TTC549 (cell line): Measurements from ENCODE around the gene MYO1E.

Source experiments
- FAIRE-seq: peaks from 2 replicates; lab custom pipeline; 2012; peaks lifted over from hg19 to GRCh38; lab: Jason Lieb, UNC

The MYO1E gene

DNA sequence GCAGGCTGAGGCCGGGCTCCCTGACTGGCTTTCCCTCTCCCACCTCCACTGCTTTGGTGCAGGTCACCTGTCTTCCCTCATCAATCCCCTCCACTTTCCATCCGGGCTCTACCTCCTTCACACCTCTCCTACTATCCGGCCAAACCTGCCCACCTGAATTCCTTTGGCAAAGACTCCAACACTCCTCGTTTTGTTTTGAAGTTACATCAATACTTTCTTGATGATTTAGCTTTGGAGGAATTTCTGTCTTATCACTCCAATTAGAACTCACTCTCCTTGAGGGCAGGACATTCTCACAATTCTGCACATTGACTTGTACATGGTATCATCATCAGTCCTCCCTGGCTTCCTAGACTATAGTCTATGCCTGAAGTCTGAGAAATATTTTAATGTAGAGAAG is 145.7 kb downstream of the MYO1E start:
- FAIRE-seq = no peak

DNA sequence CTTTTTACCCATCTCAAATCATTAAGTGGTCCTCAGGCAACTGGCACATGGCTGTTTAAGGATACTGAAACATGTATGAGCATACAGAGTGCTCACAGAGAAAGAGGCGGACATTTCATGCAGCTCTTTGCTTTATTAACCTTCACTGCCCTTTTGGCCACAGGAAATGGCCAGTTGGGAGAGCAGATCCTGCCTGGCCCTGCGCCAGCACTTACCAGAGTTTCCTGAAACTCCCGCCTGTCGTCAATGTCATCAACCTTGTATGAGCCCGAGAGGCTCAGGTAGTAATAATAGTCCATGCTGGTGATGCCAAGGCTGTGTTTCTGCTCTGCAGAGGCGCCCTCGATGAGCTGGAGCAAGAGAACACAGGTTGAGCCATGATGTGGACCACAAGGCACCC is 148.2 kb downstream of the MYO1E start:
- no peak for FAIRE-seq

DNA sequence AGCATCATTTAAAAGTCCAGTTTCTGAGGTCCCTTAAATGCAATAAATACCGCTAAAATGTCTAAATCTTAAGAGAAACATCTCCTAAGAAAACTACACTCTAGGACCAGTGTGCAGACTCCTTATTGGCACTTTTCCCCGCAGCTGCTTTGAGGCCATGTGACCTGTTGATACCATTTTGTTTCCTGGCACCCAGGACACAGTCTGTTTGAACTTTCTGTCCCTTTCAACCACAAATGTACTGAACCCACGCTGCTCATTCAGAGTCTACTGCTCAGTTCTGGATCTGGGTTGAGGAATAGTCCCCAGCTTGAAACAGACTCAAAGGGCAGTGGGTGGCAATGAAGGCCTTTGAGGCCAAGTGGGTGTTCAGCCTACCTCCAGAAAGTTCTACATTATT is 148.9 kb downstream of the MYO1E start:
- no peak for FAIRE-seq

DNA sequence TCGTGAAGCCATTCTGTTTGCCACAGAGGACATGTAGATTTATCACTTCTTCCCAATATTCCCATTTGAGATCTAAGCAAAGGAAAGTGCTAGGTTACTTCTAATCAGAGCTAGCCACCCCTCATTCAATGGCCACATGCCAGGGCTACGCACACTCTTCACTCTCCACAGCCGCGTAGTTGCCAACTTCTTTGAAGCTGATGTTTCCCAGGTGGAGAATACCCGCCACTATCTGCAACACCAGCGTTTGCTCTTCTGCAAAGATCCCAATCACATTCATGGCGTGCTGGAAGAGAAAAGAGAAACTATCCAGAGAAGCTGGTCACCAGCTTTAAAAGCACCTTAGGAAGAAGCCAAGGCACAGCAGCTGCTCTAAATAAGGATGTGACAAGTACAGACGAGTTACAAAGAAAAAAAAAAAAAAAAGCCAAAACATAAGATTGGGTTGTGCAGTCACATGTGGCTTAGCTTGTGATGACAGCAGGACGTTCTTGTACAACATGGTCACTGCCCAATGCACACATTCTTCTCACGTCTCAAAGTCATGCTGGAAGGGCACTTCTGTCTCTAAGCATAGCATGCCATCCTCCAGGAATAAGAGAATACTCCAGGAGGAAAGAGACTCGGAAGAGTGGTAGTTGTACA is 149.6 kb downstream of the MYO1E start:
- FAIRE-seq = no peak

DNA sequence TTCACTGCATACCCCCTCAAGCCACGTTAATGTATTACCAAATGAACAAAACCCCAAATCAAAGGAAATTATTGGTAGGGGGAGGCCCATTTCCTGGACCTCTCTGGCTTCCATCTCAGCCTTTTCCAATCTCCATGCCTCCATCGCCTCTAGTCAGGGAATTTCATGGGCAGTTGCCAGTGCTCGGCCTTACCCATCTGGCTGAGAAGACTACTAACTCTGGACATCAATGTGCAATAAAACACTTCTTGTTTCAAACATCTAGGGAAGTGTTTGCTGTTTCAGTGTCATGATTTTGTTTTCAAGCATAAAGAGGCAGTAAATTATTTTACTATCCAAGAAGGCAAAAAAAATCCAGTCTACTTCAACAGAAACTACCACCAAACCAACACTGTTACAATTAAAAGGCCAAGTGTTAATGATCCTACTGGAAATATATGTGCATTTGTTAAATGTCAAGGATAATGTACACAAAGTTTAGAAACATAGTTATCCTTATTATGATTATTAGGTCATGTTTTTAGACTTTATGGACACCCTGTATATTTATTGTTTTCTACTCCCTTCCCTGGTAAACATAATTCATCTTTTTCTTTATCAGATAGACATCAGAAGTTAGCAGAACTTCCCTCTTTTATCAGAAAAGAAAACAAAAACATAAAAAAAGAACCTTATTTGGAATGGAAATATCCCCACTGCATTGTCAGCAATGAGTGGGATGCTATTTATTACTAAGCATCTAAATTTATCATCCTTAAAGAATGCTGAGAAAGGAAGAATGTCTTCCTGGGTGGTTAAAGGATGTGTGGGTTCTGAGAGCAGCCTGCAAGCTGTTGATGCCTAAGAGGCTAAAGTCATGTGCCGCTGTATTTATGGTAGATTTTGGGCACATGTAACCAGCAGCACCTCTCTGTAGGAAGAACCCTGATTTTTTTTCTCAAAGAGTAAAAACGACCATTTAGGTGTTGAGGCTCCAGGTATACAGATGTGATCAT is 150.9 kb downstream of the MYO1E start:
- FAIRE-seq = no peak

DNA sequence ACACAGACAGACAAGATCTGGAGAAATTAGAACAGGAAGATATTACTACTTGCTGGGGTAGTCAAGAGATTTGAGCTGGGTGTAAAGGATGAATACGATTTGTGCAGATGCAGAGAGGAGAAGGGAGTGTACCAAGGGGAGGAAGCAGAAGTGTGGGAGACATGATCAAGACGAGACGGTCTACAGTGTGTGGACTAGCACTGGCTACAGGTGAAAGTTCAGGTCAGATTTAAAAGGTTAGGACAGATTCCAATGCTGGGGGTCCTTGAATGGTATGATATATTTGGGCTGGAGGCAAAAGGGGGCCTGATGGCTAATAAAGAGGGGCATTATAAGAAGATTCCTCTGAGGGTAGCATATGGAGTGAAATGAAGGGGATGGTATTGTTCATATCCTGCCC is 154.0 kb downstream of the MYO1E start:
- FAIRE-seq = no peak

DNA sequence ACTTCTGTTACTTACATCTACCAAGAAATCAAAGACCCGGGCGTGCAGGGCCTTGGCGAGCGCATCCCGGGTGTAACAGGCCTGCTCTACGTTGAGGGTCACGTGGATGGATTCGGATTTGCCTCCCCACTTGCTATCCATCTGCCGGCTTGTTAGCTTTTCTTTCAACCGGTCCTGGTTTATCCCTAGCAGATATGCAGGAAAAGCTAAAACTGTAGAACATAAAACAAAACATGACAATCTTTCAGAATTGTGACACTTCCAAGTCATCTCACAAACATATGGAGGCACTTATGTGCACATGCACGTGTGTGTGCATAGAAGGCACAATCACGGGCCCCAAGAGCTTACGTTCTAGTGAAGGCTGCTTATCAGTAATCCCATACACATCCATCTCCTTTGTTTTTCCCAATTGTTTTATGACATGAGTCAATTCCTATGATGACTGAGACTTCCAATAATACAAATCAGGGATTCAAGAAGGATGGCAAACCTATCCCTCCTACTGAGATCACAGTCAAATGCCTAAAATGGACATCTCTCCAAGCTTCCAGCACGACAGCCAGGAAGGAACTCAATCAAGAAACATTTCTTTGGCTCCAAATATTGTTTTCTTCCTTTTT is 154.7 kb downstream of the MYO1E start:
- no peak for FAIRE-seq

DNA sequence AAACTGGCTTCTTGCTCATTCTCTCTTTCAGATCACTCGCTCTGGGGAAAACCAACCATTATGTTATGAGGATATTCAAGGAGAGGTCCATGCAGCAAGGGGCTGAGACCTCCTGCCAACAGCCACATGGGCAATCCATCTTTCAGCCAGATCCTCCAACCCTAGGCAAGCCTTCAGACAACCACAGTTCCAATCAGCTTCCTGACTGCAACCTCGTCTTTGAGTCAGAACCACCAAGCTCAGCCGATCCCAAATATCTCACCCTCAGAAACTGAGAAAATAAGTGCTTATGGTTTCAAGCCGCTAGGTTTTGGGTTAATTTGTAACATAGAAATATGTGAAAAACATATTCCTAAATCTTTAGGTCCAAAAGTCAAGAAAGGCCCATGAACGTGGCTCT is 155.8 kb downstream of the MYO1E start:
- no peak for FAIRE-seq

DNA sequence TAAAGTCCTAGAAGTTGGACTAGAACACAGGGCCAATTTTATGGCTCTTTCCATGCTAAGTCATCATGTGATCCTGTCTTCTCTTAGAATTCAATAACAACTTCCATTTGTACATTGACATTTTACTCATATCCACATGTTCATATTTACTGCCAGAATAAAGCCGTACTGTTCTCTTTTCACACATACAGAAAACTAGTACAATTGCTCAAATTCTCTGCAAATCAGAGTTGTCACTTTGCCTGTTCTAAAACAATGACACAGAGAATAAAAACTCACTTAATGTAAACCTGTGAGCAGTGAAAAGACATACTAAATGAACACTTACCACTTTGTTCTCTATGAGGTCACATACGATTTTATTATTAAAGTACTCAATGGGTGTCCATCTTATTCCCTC is 162.5 kb downstream of the MYO1E start:
- FAIRE-seq = no peak

DNA sequence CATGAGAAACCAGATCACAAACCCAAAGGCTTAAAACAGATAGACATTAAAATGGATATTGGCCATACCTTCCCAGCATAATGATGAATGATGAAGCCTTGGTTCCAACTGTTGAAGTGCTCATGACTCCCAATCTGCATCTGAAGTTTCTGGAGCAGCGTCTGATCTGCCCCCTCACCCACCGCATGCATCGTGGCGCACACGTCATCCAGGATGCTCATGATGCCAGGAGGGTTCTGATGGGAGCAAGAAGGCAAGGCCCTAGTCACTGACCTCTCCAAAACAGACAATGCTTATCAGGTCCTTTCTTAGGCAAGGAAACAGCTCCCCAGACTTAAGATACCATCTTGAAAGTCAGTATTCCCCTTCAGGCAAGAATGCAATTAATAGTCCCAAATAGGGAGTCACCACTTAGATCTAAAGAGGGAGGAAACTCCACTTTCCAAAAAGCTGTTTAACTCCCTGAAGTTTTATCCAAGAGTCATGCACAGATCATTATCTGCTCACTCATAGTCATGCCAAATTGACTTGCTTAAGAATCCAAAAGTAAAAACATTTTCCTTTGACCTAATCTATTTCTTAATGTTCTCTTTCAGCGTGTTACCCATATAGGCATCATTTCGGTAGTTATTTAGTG is 163.9 kb downstream of the MYO1E start:
- no peak for FAIRE-seq

DNA sequence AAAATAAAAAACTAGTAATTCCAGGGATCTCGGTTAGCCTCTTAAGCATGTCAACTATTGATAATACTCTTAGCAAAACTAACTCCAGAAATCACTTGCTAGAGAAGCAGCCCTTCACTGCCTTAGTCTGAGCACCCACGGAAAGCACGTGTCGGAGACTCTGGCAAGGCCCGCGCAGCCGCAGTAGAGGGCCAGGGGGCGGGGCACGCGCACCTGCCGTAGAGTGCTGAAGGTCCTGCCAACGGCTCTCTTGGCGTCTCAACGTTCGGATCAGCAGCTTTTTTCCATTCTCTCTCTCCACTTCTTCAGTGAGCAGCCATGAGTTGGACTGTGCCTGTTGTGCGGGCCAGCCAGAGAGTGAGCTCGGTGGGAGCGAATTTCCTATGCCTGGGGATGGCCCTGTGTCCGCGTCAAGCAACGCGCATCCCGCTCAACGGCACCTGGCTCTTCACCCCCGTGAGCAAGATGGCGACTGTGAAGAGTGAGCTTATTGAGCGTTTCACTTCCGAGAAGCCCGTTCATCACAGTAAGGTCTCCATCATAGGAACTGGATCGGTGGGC is 166.0 kb downstream of the MYO1E start, which contains the start of gene LDHAL6B:
Gene LDHAL6B, plus strand, starts transcription at position 221 of the 561 bp plus-strand sequence. Its CDS starts 98 bp downstream, at position 319.
- no peak for FAIRE-seq

DNA sequence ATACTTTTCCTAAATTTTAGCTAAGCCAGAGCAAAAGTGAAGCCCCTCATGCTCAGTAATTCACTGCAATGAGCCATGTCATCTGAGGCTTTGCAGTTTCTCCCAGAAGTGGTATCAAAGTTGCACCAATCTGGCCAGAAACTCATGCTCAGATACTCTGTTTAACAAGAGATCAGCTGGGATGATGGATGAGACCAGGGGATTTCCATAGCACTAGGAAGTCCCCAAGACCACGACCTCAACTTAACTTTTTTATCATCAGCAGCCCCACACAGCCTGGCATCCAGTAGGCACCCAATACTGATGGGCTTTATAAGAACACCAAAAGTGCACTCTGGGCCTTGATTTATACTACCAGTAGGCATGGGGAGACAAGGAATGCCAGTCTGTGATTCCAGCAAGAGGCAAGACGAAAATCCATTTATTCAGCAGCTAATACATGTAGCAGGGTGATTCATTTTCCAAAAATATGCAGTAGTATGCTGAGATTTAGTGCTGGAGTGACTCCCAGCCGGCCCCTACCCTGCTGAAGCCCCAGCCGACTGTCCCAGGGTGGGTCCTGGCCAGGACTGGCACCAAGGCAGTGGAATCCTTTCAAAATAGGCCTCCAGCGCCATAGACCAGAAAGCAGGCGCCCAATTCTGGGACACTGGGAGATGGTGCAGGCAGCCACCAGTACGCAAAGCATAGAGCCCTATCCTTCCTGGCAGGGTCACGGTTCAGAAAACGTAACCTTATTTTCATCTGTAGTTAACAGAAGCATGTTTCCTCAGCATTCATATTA is 166.6 kb downstream of the MYO1E start:
- no peak for FAIRE-seq

DNA sequence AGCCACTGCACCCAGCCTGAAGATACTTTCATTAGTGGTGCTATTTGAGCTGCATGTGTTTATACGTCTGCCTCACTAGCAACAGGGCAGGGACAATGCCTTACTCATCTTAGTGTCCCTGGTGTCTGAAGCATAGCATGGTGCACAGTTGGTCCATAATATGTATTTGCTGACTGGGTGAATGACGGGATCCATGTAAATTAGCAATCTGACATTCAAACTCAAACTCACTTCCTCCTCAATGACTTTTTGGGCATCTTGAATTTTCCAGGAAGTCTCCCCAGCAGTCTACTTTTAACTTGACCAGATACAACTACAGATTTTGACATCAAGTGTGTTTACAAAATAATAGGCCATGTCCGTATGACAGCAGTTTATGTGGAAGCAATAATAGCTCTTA is 169.0 kb downstream of the MYO1E start:
- FAIRE-seq = no peak

DNA sequence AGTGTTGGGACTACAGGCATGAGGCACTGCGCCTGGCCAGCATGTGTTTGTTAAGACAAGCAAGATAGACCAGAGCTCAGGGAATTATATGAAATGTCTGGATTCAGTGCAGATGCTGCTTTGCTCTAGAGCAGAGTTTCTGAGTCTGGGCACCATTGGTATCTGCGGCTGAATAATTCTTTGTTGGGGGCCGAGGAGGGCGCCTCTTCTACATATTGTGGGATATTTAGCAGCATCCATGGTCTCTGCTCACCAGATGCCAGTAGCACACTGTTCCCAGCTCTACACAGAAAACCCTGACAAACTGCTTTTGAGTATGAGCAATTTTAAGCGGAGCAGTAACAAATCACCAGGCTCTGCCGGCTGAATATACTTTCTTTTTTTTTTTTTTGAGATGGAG is 169.7 kb downstream of the MYO1E start:
- no peak for FAIRE-seq

DNA sequence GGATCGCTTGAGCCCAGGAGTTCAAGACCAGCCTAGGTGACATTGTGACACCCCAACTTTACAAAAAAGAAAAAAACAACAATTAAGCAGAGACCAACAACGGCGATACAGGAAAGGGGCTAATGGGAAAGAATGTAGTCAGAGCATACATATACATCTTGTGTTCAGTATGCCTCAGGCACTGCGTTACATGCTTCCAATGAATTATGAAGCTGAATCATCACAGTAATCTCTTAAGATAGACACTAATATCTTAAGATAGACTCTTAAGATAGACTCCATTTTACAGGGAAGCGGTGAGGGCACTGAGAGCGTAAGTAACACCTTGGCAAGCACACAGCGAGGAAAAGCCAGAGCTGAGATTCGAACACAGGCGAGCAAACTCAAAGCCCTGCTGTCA is 172.1 kb downstream of the MYO1E start:
- FAIRE-seq = no peak

DNA sequence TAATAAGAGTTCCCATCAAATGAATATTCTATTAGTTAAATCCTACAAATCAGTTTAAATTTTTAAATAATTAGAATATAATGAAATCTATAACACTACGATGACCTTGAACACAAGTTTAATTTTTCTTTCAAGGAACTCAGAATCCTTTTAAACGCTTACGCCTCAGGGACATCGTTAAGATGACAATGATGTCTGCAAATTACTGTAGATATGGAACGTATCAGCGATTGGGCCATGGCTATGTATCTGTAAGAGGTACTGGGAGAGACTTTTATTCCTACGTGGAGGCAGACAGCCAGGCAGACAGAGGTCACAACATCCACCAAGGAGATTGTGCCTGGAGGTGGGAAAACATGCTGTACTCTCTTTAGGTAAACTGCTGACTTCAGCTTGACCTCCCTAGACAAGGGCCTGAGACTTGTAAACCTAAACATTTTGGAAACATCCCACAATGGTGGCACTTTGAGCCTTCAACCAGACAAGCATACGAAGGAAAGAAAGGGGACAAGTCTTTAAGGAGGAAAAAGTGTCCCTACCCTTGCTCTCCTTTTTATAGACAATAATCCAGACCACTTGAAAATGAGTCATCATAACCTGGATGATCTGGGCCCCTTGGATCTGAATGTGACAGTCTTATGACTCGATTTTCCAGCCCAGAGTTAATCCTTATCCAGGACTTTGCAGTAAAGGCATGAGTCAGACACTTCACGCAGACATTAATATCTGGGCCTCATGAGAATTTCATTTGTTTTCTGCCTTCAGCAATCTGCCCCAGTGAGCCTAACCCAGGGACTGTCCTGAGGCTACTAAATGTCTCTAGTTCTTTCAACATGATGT is 172.8 kb downstream of the MYO1E start:
- FAIRE-seq = no peak

DNA sequence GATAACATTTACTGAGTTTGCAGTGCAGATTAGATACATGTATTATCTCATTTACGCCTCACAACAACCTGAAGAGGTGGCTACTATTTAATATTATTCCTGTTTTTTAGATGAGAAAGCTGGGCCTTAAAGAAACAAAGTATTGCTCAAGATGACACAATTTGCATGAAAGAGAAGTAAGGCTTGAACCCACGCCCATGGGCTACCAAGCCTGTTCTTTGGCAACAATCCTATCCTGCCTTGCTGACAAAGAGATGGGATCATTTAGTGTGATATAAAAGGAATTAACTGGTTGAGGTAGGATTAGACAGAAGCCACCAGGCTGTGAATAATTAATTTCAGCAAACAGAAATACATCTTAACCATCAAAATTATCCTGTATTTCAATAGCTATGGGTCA is 175.2 kb downstream of the MYO1E start:
- no peak for FAIRE-seq

DNA sequence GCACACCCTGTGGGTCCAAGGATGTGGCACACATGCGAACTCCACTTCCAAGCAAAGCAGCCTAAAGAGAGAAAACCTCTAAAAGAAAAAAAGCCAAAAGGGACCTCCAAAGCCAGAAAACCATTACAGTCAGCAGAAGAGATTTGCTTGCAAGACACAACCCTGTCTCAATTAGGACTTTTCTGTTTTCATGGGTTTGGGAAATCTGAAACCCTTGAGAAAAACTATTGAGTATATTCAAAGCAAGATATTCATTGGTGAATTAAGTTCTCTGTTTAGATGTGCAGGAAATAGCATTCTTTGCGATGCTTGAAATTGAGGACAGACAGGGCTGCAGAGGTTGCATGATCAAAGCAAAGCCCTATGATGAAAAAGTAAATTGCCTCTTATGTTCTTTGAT is 176.3 kb downstream of the MYO1E start:
- no peak for FAIRE-seq

DNA sequence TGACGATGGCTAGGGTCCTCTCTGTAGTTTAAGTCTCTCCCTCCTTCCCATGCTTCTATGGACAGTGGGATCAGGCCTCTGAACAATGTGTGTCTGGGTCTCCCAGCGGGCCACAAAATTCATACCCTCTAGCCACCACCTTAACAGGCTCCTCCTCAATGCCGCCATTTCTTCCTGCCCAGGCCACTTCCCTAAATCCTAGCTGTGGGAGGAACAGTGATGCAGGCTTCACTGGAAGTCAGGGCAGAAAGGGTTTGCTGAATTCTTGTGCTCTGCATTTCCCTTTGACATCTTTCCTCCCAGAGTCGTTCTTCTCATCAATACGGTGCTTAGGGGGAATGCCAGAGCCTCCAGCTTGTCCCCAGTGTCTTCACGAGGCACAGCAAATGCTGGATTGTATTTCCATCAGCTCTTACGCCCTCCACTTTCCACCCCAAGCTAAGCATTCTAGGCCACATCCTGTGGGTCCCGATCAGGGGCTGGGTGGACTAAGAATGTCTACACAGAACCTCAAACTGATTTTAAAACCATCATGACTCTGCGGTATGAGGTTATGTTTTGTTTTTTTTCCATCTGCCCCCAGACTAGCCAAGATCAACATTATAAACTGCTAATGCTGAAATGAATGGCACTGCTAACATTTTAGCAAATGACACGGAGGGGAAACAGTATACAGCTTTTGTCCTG is 177.9 kb downstream of the MYO1E start:
- no peak for FAIRE-seq

DNA sequence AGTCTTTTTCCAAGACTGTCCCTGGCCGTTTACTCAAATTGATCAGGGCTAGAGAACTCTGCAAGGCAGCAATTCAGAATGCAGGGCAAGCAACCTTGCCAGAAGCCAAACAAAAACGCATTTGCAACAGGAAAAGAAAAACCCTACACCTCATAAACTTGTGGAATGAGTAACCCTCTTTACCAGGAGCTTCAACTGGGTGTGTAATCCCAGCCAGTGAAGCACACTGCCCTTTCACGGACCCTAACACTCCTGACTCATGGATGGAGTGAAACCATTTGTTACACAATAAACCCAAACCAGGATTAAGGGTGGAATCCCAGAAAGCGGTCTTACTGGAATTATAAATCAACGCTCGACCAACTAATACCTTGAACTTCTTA is 180.8 kb downstream of the MYO1E start:
- no peak for FAIRE-seq
